Fibroblast of the aortic adventitia (primary cell): ENCODE results near the gene SERPINB6. TPM values are rescaled to one million over a fixed set of nuclear protein-coding genes. Genes with fewer than 3 reads are reported as not detected.

ENCODE experiments used
- DNase-seq: peaks from one replicate; pipeline ENCODE4 v3.0.0-alpha.2; 2010; ENCODE audit warnings: low read depth
- H3K4me3 ChIP-seq: 2 replicates; pipeline ENCODE4 v1.5.1; 2011; ENCODE audit warnings: low read depth, mild to moderate bottlenecking, control low read depth, low read length, moderate library complexity
- total RNA-seq: library from RNA; depleted of rRNA; stranded (reverse); fragments of >200 nt; gene quantifications from 2 replicates; pipeline ENCODE4 v1.2.3, GENCODE V29; 2012; ENCODE audit warnings: low replicate concordance
- TF ChIP-seq, protein P1 (sequence below): IDR thresholded peaks from 2 replicates; pipeline ENCODE4 v1.5.1; 2011; ENCODE audit warnings: mild to moderate bottlenecking, low read length, control low read depth, inconsistent platforms; ENCODE audit not compliant: insufficient read depth

Gene SERPINB6
- total RNA-seq, 1 donor = 102 TPM

- DNase-seq = no peak
- TF ChIP-seq, protein P1, sequence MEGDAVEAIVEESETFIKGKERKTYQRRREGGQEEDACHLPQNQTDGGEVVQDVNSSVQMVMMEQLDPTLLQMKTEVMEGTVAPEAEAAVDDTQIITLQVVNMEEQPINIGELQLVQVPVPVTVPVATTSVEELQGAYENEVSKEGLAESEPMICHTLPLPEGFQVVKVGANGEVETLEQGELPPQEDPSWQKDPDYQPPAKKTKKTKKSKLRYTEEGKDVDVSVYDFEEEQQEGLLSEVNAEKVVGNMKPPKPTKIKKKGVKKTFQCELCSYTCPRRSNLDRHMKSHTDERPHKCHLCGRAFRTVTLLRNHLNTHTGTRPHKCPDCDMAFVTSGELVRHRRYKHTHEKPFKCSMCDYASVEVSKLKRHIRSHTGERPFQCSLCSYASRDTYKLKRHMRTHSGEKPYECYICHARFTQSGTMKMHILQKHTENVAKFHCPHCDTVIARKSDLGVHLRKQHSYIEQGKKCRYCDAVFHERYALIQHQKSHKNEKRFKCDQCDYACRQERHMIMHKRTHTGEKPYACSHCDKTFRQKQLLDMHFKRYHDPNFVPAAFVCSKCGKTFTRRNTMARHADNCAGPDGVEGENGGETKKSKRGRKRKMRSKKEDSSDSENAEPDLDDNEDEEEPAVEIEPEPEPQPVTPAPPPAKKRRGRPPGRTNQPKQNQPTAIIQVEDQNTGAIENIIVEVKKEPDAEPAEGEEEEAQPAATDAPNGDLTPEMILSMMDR = no peak
- H3K4me3 ChIP-seq = no peak overlapping the region
Measured at GRCh38 chr6:2957696-2958330, 13.6 kb downstream of the SERPINB6 start.

DNA sequence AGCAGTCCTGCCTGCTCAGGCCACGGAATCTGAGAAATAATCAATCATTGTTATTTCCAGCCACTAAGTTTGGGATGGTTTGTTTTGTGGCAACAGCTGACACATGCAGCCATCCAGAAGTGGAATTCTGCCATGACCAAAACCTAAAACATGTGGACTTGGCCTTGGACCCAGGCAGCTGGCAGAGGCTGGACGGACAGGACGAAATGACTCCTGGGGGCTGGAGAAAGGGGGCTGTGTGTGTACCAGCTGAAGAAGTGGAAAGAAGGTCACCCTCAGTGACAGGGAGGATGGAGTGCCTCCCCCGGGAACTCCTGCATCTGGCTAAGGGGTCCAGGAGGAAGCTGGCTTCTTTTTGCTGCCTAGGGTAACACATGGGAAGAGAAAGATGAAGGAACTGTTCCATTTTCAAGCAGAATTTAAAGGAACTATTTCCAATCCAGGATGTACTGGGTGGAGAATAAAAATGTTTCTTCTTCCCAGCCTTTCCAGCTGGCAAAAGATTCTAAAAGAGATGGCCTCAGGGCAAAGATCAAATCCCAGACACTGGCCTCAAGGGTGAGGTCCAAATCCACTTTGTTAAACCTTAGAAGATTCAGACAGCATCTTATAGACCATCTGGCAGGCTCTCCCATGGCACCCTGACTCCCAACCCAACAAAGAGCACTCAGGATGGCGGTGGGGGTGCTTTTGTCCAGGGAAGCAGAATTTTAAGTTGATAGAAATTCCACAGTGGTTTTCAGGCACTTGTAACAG lies 14.3 kb downstream of the SERPINB6 start:
- TF ChIP-seq, protein P1 = no peak
- no peak overlapping the region for H3K4me3 ChIP-seq
- DNase-seq = no peak

DNA sequence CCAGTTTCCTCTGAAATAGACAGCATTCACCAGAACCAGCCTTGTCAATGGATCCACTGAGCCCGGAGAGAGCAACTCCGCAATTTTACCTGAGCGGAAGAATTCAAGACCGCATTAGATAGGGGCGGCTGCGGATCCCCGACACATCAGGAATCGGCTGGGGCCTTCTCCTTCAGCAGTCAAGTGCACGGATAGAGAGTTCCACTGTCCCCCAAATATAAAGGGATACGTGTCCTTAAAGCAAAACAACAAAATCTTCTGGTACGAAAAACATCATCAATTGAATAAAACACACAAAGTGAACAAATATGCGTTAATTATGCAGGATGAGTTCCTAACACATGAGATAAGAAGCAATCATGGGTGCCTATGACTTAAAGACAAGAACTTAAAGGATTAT lies 18.3 kb downstream of the SERPINB6 start:
- TF ChIP-seq, protein P1 = no peak
- no peak overlapping the region for H3K4me3 ChIP-seq
- DNase-seq = no peak

- peak; percentile 91 for DNase-seq
- TF ChIP-seq, protein P1 = peak; percentile 95
- H3K4me3 ChIP-seq = no peak overlapping the region
Measured at GRCh38 chr6:2952557-2953095, 18.7 kb downstream of the SERPINB6 start.

GRCh38 chr6:2951728-2952127 lies 19.6 kb downstream of the SERPINB6 start:
- H3K4me3 ChIP-seq = no peak overlapping the region
- DNase-seq = no peak
- TF ChIP-seq, protein P1 = no peak

DNA sequence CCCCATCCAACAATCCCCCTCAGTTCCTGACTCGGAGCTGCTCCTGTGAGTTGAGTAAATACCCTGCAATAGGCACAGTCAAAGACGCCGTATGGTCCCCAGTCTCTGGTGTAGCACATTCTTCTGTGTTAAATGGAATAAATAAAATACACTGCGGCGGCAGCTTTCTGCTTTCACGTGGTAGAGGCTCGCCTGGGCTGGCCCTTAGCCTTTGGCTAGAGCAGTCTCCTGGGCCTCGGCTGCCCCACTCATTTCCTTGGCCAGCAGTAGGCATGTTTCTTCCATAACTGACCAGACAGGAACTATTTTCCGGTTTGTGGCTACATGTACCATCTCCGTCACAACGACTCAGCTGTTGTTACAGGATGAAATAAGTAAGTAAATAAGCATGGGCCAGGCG lies 20.7 kb downstream of the SERPINB6 start:
- no peak for DNase-seq
- H3K4me3 ChIP-seq = no peak overlapping the region
- TF ChIP-seq, protein P1 = no peak
